Trophoblast cell (in vitro differentiated cells and primary cell): ENCODE data around the gene NR1D2.

ENCODE experiments used
- DNase-seq, 2 donors: peaks; one replicate each; pipeline ENCODE4 v3.0.0-alpha.2; 2016
- H2AFZ ChIP-seq: 2 replicates; pipeline ENCODE4 v1.6.1; 2013; ENCODE audit warnings: low read length, moderate library complexity, mild to moderate bottlenecking; ENCODE audit not compliant: insufficient read depth, poor library complexity
- H2AK5ac ChIP-seq: 2 replicates; pipeline ENCODE4 v1.6.1; 2013; ENCODE audit warnings: mild to moderate bottlenecking, low read length
- H2BK120ac ChIP-seq: 2 replicates; pipeline ENCODE4 v1.6.1; 2013; ENCODE audit warnings: low read length, mild to moderate bottlenecking, moderate library complexity; ENCODE audit not compliant: insufficient read depth, poor library complexity
- H2BK12ac ChIP-seq: 2 replicates; pipeline ENCODE4 v1.6.1; 2013; ENCODE audit warnings: mild to moderate bottlenecking, low read length, moderate library complexity
- H2BK5ac ChIP-seq: 2 replicates; pipeline ENCODE4 v1.6.1; 2013; ENCODE audit warnings: low read length, low read depth, moderate library complexity, mild to moderate bottlenecking; ENCODE audit not compliant: poor library complexity
- H3K14ac ChIP-seq: 2 replicates; pipeline ENCODE4 v1.6.1; 2013; ENCODE audit warnings: mild to moderate bottlenecking, low read length
- H3K18ac ChIP-seq: 2 replicates; pipeline ENCODE4 v1.6.1; 2013; ENCODE audit warnings: mild to moderate bottlenecking, low read length
- H3K23ac ChIP-seq: 2 replicates; pipeline ENCODE4 v1.6.1; 2013; ENCODE audit warnings: low read length
- H3K27ac ChIP-seq: 2 replicates; pipeline ENCODE4 v1.5.1; 2013; ENCODE audit warnings: low read depth, mild to moderate bottlenecking, inconsistent platforms, low read length, moderate library complexity
- H3K27me3 ChIP-seq: 2 replicates; pipeline ENCODE4 v1.6.1; 2013; ENCODE audit warnings: inconsistent platforms, mild to moderate bottlenecking, low read length, moderate library complexity; ENCODE audit not compliant: insufficient read depth
- H3K36me3 ChIP-seq, 2 experiments: 1 replicate in 1 of 2; 2 replicates in 1 of 2; pipeline ENCODE4 v1.6.1; 2013; ENCODE audit warnings: low read length in 2 of 2, mild to moderate bottlenecking in 2 of 2, moderate library complexity in 1 of 2; ENCODE audit not compliant: insufficient read depth in 2 of 2, control insufficient read depth in 1 of 2
- H3K4ac ChIP-seq: 2 replicates; pipeline ENCODE4 v1.6.1; 2013; ENCODE audit warnings: low read depth, mild to moderate bottlenecking, low read length, moderate library complexity
- H3K4me1 ChIP-seq, 2 experiments: 1 replicate in 1 of 2; 2 replicates in 1 of 2; pipeline ENCODE4 v1.6.1; 2013; ENCODE audit warnings: low read length in 2 of 2, mild to moderate bottlenecking in 2 of 2, moderate library complexity in 1 of 2; ENCODE audit not compliant: insufficient read depth in 2 of 2, control insufficient read depth in 1 of 2
- H3K4me2 ChIP-seq: 2 replicates; pipeline ENCODE4 v1.6.1; 2013; ENCODE audit warnings: inconsistent platforms, mild to moderate bottlenecking, low read length, moderate library complexity
- H3K4me3 ChIP-seq: 2 replicates; pipeline ENCODE4 v1.5.1; 2013; ENCODE audit warnings: mild to moderate bottlenecking, low read depth, low read length, inconsistent platforms
- H3K79me1 ChIP-seq: one replicate; pipeline ENCODE4 v1.6.1; 2013; ENCODE audit warnings: low read length
- H3K79me2 ChIP-seq: 2 replicates; pipeline ENCODE4 v1.6.1; 2013; ENCODE audit warnings: low read length, mild to moderate bottlenecking; ENCODE audit not compliant: control insufficient read depth, insufficient read depth, poor library complexity
- H3K9ac ChIP-seq: 2 replicates; pipeline ENCODE4 v1.6.1; 2013; ENCODE audit warnings: mild to moderate bottlenecking, low read length
- H3K9me3 ChIP-seq: 2 replicates; pipeline ENCODE4 v1.6.1; 2013; ENCODE audit warnings: low read depth, mild to moderate bottlenecking, control low read depth, inconsistent platforms, low read length; ENCODE audit not compliant: insufficient read depth
- H4K12ac ChIP-seq: 2 replicates; pipeline ENCODE4 v1.6.1; 2013; ENCODE audit warnings: low read depth, mild to moderate bottlenecking, low read length, moderate library complexity
- H4K8ac ChIP-seq: 2 replicates; pipeline ENCODE4 v1.6.1; 2013; ENCODE audit warnings: low read depth, mild to moderate bottlenecking, low read length, moderate library complexity
- H4K91ac ChIP-seq: one replicate; pipeline ENCODE4 v1.6.1; 2013; ENCODE audit warnings: low read depth, mild to moderate bottlenecking, low read length, moderate library complexity
- WGBS: extraction: QIAGEN DNeasy Blood & Tissue Kit; methylation state at CpG from one replicate; pipeline ENCODE4 v1.1.7; 2013; ENCODE audit warnings: missing lambda C conversion rate; ENCODE audit not compliant: insufficient read length, insufficient coverage; ENCODE audit errors: extremely low coverage; 5-methylcytosine and 5-hydroxymethylcytosine counted together

The NR1D2 gene

GRCh38 chr3:23940775-23941174 is 4.3 kb upstream of the NR1D2 start:
- H3K4ac ChIP-seq: no peak overlapping the region
- H2AFZ ChIP-seq: no peak overlapping the region
- no peaks in the 10 kb centered on the region for H3K4me1 ChIP-seq
- no peak overlapping the region for H3K14ac ChIP-seq
- no peak overlapping the region for H4K91ac ChIP-seq
- peaks cover 6% of the 10 kb centered on the region for H3K79me1 ChIP-seq
- no peaks in the 10 kb centered on the region for H3K36me3 ChIP-seq
- H2BK5ac ChIP-seq: no peak overlapping the region
- H4K8ac ChIP-seq: no peak overlapping the region
- H3K9ac ChIP-seq: no peak overlapping the region
- no peak overlapping the region for H3K27ac ChIP-seq
- no peak overlapping the region for H3K18ac ChIP-seq
- H3K23ac ChIP-seq: no peak overlapping the region
- no peaks in the 10 kb centered on the region for H3K27me3 ChIP-seq
- H3K9me3 ChIP-seq: no peaks in the 10 kb centered on the region
- H2AK5ac ChIP-seq: no peak overlapping the region
- no peak overlapping the region for H3K4me2 ChIP-seq
- H3K79me2 ChIP-seq: peaks cover 2% of the 10 kb centered on the region
- no peak overlapping the region for H3K4me3 ChIP-seq
- H4K12ac ChIP-seq: no peak overlapping the region
- no CpG with 5 or more reads among the region's 5 CpGs for WGBS
- H2BK120ac ChIP-seq: no peak overlapping the region
- no peak overlapping the region for H2BK12ac ChIP-seq
- DNase-seq: no peak

GRCh38 chr3:23941440-23941839 is 3.6 kb upstream of the NR1D2 start:
- Histone ChIP-seq H3K9me3 (no peaks in the 10 kb centered on the region), H3K4me1 (no peaks in the 10 kb centered on the region), H4K91ac (no peak overlapping the region), H3K36me3 (no peaks in the 10 kb centered on the region), H3K18ac (no peak overlapping the region), H2BK120ac (no peak overlapping the region), H3K4me3 (no peak overlapping the region), H3K4ac (no peak overlapping the region), H3K4me2 (no peak overlapping the region), H2AK5ac (no peak overlapping the region), H4K12ac (no peak overlapping the region), H4K8ac (no peak overlapping the region), H3K27ac (no peak overlapping the region), H2BK5ac (no peak overlapping the region), H3K9ac (no peak overlapping the region), H2AFZ (no peak overlapping the region), H3K79me2 (peaks cover 6% of the 10 kb centered on the region), H3K27me3 (no peaks in the 10 kb centered on the region), H3K14ac (no peak overlapping the region), H2BK12ac (no peak overlapping the region), H3K23ac (no peak overlapping the region), H3K79me1 (peaks cover 11% of the 10 kb centered on the region)
- DNase-seq: no peak
- no CpG with 5 or more reads among the region's 4 CpGs for WGBS

- WGBS: no CpG with 5 or more reads among the region's 11 CpGs
- peaks cover 11% of the 10 kb centered on the region for H3K79me1 ChIP-seq
Measured at GRCh38 chr3:23942546-23942945, 2.5 kb upstream of the NR1D2 start.

GRCh38 chr3:23944007-23944783 is 891 bp upstream of the NR1D2 start:
- Histone ChIP-seq H3K18ac (no peak overlapping the region), H2BK5ac (no peak overlapping the region), H4K12ac (no peak overlapping the region), H3K79me2 (peaks cover 6% of the 10 kb centered on the region), H3K4me3 (peak overlapping the region; percentile 87), H2BK120ac (no peak overlapping the region), H3K9me3 (no peaks in the 10 kb centered on the region), H2AFZ (peak overlapping the region; percentile 27), H3K4ac (no peak overlapping the region), H3K27ac (no peak overlapping the region), H4K91ac (no peak overlapping the region), H3K23ac (no peak overlapping the region), H3K27me3 (no peaks in the 10 kb centered on the region), H2BK12ac (no peak overlapping the region), H3K9ac (no peak overlapping the region), H3K79me1 (peaks cover 11% of the 10 kb centered on the region), H3K14ac (no peak overlapping the region), H3K4me2 (peak overlapping the region; percentile 65), H4K8ac (no peak overlapping the region), H2AK5ac (no peak overlapping the region), H3K36me3 (no peaks in the 10 kb centered on the region), H3K4me1 (peaks cover 3 to 5% of the 10 kb centered on the region in 2 experiments)
- no CpG with 5 or more reads among the region's 13 CpGs for WGBS
- DNase-seq: no peak

More at GRCh38 chr3:23942546-23942945, 2.5 kb upstream of the NR1D2 start:
- Histone ChIP-seq H2BK12ac (no peak overlapping the region), H3K9ac (no peak overlapping the region), H3K4ac (no peak overlapping the region), H2BK120ac (no peak overlapping the region), H2BK5ac (no peak overlapping the region), H3K27me3 (no peaks in the 10 kb centered on the region), H3K23ac (no peak overlapping the region), H3K4me1 (peaks cover 3 to 5% of the 10 kb centered on the region in 2 experiments), H3K27ac (no peak overlapping the region), H3K4me2 (no peak overlapping the region), H3K9me3 (no peaks in the 10 kb centered on the region), H2AFZ (no peak overlapping the region), H3K36me3 (no peaks in the 10 kb centered on the region), H3K14ac (no peak overlapping the region), H4K12ac (no peak overlapping the region), H3K18ac (no peak overlapping the region), H3K79me2 (peaks cover 6% of the 10 kb centered on the region), H4K91ac (no peak overlapping the region), H2AK5ac (no peak overlapping the region), H4K8ac (no peak overlapping the region), H3K4me3 (no peak overlapping the region)
- no peak for DNase-seq
